HG03460 (cell line): ENCODE data around the gene PLCB4.

Source experiments
- ATAC-seq: cut with Tn5 transposase; IDR thresholded peaks from one replicate; pipeline ENCODE4 v1.9.1; 2021; ENCODE audit not compliant: unreplicated experiment

The PLCB4 gene

GRCh38 chr20:9166153-9166780 is 97.4 kb downstream of the PLCB4 start:
- ATAC-seq = no peak

GRCh38 chr20:9169409-9169808 is 100.5 kb downstream of the PLCB4 start:
- ATAC-seq = no peak

- no peak for ATAC-seq
Observed at GRCh38 chr20:9172851-9173250, 104.0 kb downstream of the PLCB4 start.

DNA sequence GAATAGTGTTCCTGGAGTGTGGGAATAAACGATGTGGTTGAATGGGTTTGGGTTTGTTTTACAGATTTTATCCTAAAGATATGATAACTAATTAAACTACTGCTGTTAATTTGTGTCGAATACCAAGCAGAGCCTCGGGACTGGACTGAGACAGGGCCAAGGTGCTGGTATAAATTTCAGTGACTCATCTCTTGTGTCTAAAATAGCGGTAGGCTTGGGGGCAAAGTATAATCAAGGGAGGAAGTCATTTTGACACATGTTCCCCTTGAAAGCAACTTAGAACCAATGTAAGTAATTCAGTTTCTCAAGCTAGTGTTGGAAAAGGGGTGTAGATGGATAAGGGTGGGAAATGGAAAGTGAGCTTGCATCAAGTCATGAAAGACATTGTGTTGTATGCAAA is 108.4 kb downstream of the PLCB4 start:
- ATAC-seq = no peak

DNA sequence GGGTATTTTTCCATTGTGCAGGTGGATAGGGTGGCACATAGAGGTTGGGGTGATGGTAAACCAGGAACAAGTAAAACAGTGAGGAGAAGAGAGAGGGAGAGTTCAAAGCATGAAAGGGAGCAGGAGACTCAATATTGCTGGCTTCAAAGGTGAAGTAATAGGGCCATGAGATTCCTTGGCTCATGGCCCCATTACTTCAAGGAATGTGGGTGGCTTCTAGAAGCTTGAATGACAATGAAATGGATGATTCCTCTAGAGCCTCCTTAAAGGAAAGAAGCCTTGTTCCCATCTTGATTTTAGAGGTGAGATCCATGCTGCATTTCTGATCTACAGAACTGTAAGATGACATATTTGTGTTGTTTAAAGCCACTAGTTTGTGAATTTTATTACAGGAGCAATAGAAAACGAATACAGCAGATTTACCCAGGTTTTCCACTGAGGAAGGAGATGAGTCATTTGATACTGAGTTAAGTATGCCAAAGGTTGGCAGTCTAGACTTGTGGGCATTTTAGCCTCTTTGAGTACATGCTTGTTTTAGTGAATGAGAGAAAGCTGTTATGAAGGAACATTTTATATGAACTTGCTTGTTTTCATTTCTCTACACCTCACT is 110.4 kb downstream of the PLCB4 start:
- ATAC-seq = no peak

DNA sequence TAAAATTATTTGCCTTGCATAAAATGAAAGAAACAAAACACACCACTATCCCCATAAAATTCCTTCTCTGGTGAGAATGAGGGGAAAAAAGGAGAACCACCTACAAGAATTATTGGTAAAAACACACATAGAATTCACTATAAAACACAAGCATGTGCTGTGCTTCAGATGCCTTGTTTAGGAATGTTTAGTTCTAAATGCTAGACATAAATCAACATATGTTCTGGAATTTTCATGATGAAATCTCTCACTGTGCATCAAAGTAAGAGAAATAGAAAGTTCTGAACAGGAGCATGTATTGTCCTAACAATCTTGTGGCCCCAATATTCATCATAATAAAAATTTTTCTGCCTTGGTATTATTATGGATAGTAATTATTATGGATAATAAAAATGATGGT is 111.0 kb downstream of the PLCB4 start:
- no peak for ATAC-seq

- no peak for ATAC-seq
Observed at GRCh38 chr20:9180481-9181257, 111.8 kb downstream of the PLCB4 start.

- ATAC-seq = no peak
Observed at GRCh38 chr20:9185511-9185910, 116.6 kb downstream of the PLCB4 start.

DNA sequence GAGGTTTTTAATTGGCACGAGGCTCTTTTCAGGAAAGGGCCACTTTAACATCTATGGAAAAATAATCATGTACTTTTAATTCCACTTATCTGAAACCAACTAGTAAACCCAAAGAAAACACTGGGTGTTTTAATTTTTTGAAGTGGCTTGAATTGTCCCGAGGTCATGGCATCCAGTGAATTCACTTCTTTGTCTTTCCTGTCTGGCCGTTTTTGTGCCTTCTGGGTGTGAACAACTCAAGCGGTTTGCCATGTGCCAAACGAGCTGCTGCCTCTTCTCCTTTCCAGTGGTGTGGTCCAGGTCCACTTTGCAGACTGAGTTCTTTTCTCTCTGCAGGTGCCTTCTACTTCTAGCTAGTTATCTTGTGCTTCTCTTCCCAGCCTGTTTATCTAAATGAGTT is 117.5 kb downstream of the PLCB4 start:
- no peak for ATAC-seq

GRCh38 chr20:9195031-9195430 is 126.1 kb downstream of the PLCB4 start:
- no peak for ATAC-seq

- ATAC-seq = no peak
Observed at GRCh38 chr20:9196110-9196509, 127.2 kb downstream of the PLCB4 start.

DNA sequence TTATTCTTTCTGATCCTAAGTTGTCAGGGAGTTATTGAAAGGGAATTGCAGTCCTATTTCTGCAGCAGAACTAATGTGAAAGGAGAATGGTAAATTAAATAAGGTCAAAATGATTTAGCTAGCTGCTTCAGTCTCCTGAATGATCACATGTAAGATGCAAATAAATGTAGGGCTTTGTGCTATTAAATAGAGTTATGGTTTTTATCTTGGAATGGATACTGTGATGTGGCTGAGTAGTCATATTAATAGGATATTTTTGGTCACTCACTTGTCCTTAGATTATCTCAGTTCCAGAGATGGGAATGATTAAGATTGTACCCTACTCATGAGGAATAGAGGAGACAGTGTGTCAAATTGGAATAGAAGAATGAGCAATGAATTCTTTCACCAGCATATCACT is 129.6 kb downstream of the PLCB4 start:
- no peak for ATAC-seq

- ATAC-seq = no peak
Observed at GRCh38 chr20:9200196-9200595, 131.3 kb downstream of the PLCB4 start.

GRCh38 chr20:9200620-9201019 is 131.7 kb downstream of the PLCB4 start:
- no peak for ATAC-seq

- ATAC-seq = no peak
Observed at GRCh38 chr20:9202420-9203080, 133.7 kb downstream of the PLCB4 start.

- ATAC-seq = no peak
Observed at GRCh38 chr20:9203081-9203447, 134.2 kb downstream of the PLCB4 start.

DNA sequence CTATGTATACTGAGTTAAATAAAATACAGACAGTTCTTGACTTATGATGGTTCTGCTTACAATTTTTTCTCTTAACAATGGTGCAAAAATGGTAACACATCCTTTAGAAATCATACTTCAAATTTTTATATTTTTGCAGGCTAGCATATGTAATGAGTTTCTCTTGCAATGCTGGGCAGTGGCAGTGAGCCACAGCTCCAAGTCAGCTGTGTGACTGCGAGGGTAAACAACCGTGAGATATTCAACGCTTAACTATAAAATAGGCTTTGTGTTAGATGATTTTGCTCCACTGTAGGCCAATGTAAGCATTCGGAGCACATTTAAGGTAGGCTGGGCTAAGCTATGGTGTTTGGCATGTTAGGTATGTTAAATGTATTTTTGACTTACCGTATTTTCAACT is 136.1 kb downstream of the PLCB4 start:
- no peak for ATAC-seq

- ATAC-seq = no peak
Observed at GRCh38 chr20:9206486-9206885, 137.6 kb downstream of the PLCB4 start.

GRCh38 chr20:9207253-9207652 is 138.4 kb downstream of the PLCB4 start:
- no peak for ATAC-seq

GRCh38 chr20:9210356-9210755 is 141.5 kb downstream of the PLCB4 start:
- ATAC-seq = no peak

DNA sequence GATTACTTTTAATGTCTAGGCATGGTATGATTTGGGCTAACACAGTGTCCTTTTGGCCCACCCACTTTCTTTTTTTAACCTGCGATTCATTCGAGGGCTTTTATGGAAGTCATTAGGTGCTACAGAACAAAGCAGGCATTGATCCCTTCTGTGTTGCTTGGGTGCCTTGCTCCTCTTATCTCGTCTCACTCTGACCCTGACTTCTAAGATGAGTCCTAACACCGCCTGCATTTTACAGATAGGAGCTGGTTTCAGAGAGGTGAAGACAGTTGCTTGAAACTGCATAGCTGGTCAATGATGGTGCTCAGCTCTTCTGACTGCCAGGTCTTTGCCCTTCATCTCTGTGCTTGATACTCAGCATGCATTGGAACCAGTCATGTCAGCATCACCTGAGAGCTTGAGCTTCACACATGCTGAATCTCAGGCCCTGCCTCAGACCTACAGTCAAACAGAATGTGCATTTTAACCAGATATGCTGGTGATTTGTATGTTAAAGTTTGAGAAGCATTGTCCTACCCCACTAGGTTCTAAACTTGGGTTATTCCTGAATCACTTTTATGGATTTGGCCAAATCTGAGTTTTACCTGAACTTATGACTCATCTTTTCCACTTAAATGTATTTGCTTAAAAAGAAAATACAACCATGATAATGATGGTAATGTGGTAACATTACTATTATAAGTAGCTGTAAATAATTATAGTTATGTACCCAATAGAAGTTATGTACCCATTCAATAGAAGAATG is 142.3 kb downstream of the PLCB4 start:
- no peak for ATAC-seq
